B cell (primary cell): ENCODE measurements around the gene ADAM12.

Source experiments
- CTCF ChIP-seq: fragments of 200-600 bp; IDR thresholded peaks from one replicate; pipeline ENCODE4 v1.8.0; 2022; ENCODE audit warnings: antibody characterized with exemption, mild to moderate bottlenecking
- EZH2 ChIP-seq: IDR thresholded peaks from 2 replicates; pipeline ENCODE4 v1.6.1; 2012; ENCODE audit warnings: borderline replicate concordance, low read depth, mild to moderate bottlenecking, moderate library complexity, low read length; ENCODE audit not compliant: insufficient read depth, poor library complexity, severe bottlenecking

- TF ChIP-seq CTCF (no peak), EZH2 (no peak)
Observed at GRCh38 chr10:126155528-126155927, 232.7 kb downstream of the ADAM12 start.
